GM19467 (cell line): ENCODE measurements around the gene PRR9.

ENCODE experiments used
- ATAC-seq: cut with Tn5 transposase; IDR thresholded peaks from one replicate; pipeline ENCODE4 v1.9.1; 2021; ENCODE audit warnings: mild to moderate bottlenecking, moderate library complexity; ENCODE audit not compliant: unreplicated experiment

PRR9 gene

GRCh38 chr1:153262462-153263157, 45.2 kb downstream of the PRR9 start:
- no peak for ATAC-seq

- no peak for ATAC-seq
Observed at GRCh38 chr1:153265457-153265856, 48.1 kb downstream of the PRR9 start.
